ENCODE data around the gene IL1RL1.

- no peak for TF ChIP-seq POLR2AphosphoS5 (IDR thresholded peaks at IDR 0.05; ENCODE audit: borderline replicate concordance, low read depth, low read length)
- no peak for TF ChIP-seq EZH2 (IDR thresholded peaks at IDR 0.05)
- no peak for TF ChIP-seq FOXP2 (optimal IDR thresholded peaks at IDR 0.05; ENCODE audit: control extremely low read depth, extremely low read length, insufficient read depth)
Observed at GRCh38 chr2:102266204-102266603, 45.2 kb upstream of the IL1RL1 start.
